ENCODE data around the gene ARMC7. TPM values are rescaled to one million over a fixed set of nuclear protein-coding genes. Genes with fewer than 3 reads are reported as not detected.
"Not testable (repeated sequence)": the region's sequence is repeated elsewhere in the genome, so short reads cannot be mapped to it uniquely, and the experiment has no call there.

ARMC7 gene
- total RNA-seq, 1 donor from 2014 or later = 12.3 TPM

GRCh38 chr17:75064040-75064439 lies 45.7 kb upstream of the ARMC7 start:
- no peak for DNase-seq (ENCODE audit: low read depth)
- no peak for TF ChIP-seq CTCF (conservative IDR thresholded peaks at IDR 0.05; ENCODE audit: low read depth, low read length)
- no peak overlapping the region for H3K4me3 ChIP-seq (ENCODE audit: low read depth, low read length)

- no peak for DNase-seq (ENCODE audit: low read depth)
- TF ChIP-seq CTCF (conservative IDR thresholded peaks at IDR 0.05; ENCODE audit: low read depth, low read length) = no peak
- no peak overlapping the region for H3K4me3 ChIP-seq (ENCODE audit: low read depth, low read length)
These were observed 45.3 kb upstream of the ARMC7 start for GRCh38 chr17:75064460-75064859.

- H3K4me3 ChIP-seq (ENCODE audit: low read depth, low read length) = no peak overlapping the region
- DNase-seq (ENCODE audit: low read depth) = no peak
- TF ChIP-seq CTCF (conservative IDR thresholded peaks at IDR 0.05; ENCODE audit: low read depth, low read length) = no peak
These were observed 44.8 kb upstream of the ARMC7 start for GRCh38 chr17:75064867-75065561.

- no peak for DNase-seq (ENCODE audit: low read depth)
- no peak for TF ChIP-seq CTCF (conservative IDR thresholded peaks at IDR 0.05; ENCODE audit: low read depth, low read length)
- no peak overlapping the region for H3K4me3 ChIP-seq (ENCODE audit: low read depth, low read length)
These were observed 44.1 kb upstream of the ARMC7 start for GRCh38 chr17:75065562-75066151.

- TF ChIP-seq CTCF (conservative IDR thresholded peaks at IDR 0.05; ENCODE audit: low read depth, low read length) = no peak
- no peak overlapping the region for H3K4me3 ChIP-seq (ENCODE audit: low read depth, low read length)
- DNase-seq (ENCODE audit: low read depth) = no peak
These were observed 41.9 kb upstream of the ARMC7 start for GRCh38 chr17:75067856-75068255.

GRCh38 chr17:75068750-75069149 lies 41.0 kb upstream of the ARMC7 start:
- no peak for TF ChIP-seq CTCF (conservative IDR thresholded peaks at IDR 0.05; ENCODE audit: low read depth, low read length)
- no peak for DNase-seq (ENCODE audit: low read depth)

GRCh38 chr17:75069783-75070182 lies 40.0 kb upstream of the ARMC7 start:
- no peak for DNase-seq (ENCODE audit: low read depth)
- TF ChIP-seq CTCF (conservative IDR thresholded peaks at IDR 0.05; ENCODE audit: low read depth, low read length) = peak; percentile 59
- H3K4me3 ChIP-seq (ENCODE audit: low read depth, low read length) = no peak overlapping the region

More at GRCh38 chr17:75068750-75069149, 41.0 kb upstream of the ARMC7 start:
- no peak overlapping the region for H3K4me3 ChIP-seq (ENCODE audit: low read depth, low read length)

- DNase-seq (ENCODE audit: low read depth); H3K4me3 ChIP-seq (ENCODE audit: low read depth, low read length): not testable (repeated sequence)
These were observed 38.1 kb upstream of the ARMC7 start for GRCh38 chr17:75071478-75072271.

- H3K4me3 ChIP-seq (ENCODE audit: low read depth, low read length); DNase-seq (ENCODE audit: low read depth): not testable (repeated sequence)
These were observed 36.9 kb upstream of the ARMC7 start for GRCh38 chr17:75072909-75073308.

All from epithelial cell of proximal tubule (primary cell).